Heart left ventricle (tissue), 16 donors: ENCODE results near the gene CFAP54. TPM values are rescaled to one million over a fixed set of nuclear protein-coding genes. Genes with fewer than 3 reads are reported as not detected.
"Not testable (repeated sequence)": the region's sequence is repeated elsewhere in the genome, so short reads cannot be mapped to it uniquely, and the experiment has no call there.

Experiments used
- ATAC-seq, 4 donors: fragments of 200-7000 bp; cut with Tn5 transposase; one replicate each; pipeline ENCODE4 v1.9.1; 2020 to 2022; ENCODE audit warnings: moderate library complexity in 4 of 4, mild to moderate bottlenecking in 3 of 4, moderate number of reproducible peaks in 1 of 4
- DNase-seq, 5 donors: peaks; one replicate each; pipeline ENCODE4 v3.0.0-alpha.2; 2020
- H3K27ac ChIP-seq, 12 donors: fragments of 200-600 bp; sonication (generic) in 4 of 12; one replicate each; pipeline versions ENCODE4 v1.5.0 to v1.8.0; 2016 to 2022; ENCODE audit warnings: mild to moderate bottlenecking in 2 of 12
- H3K27me3 ChIP-seq, 9 donors: fragments of 200-600 bp; sonication (generic) in 2 of 9; one replicate each; pipeline versions ENCODE4 v1.5.1 to v1.8.0; 2016 to 2022; ENCODE audit warnings: mild to moderate bottlenecking in 3 of 9
- H3K36me3 ChIP-seq, 9 donors: fragments of 200-600 bp; sonication (generic) in 2 of 9; one replicate each; pipeline versions ENCODE4 v1.5.0 to v1.8.0; 2018 to 2022; ENCODE audit warnings: mild to moderate bottlenecking in 2 of 9
- H3K4me1 ChIP-seq, 12 donors: fragments of 200-600 bp; sonication (generic) in 4 of 12; one replicate each; pipeline versions ENCODE4 v1.5.0 to v1.8.0; 2016 to 2022; ENCODE audit warnings: mild to moderate bottlenecking in 3 of 12
- H3K4me3 ChIP-seq, 12 donors: fragments of 200-600 bp; sonication (generic) in 4 of 12; one replicate each; pipeline versions ENCODE4 v1.5.0 to v1.8.0; 2017 to 2022; ENCODE audit warnings: mild to moderate bottlenecking in 9 of 12, moderate library complexity in 4 of 12
- H3K9me3 ChIP-seq, 12 donors: fragments of 200-600 bp; sonication (generic) in 4 of 12; one replicate each; pipeline versions ENCODE4 v1.5.0 to v1.8.0; 2016 to 2022; ENCODE audit warnings: mild to moderate bottlenecking in 1 of 12
- CTCF ChIP-seq, 12 donors: fragments of 200-600 bp; sonication (generic) in 4 of 12; IDR thresholded peaks; one replicate each; pipeline versions ENCODE4 v1.5.0 to v1.8.0; 2018 to 2022; ENCODE audit warnings: antibody characterized with exemption in 12 of 12, mild to moderate bottlenecking in 5 of 12
- POLR2A ChIP-seq, 2 donors: fragments of 450-650 bp; IDR thresholded peaks; one replicate each; pipeline ENCODE4 v1.6.1; 2017; ENCODE audit warnings: antibody characterized with exemption in 2 of 2, mild to moderate bottlenecking in 2 of 2, moderate library complexity in 2 of 2
- WGBS, 4 donors: extraction: QIAGEN DNeasy Blood & Tissue Kit in 2 of 4; methylation state at CpG; one replicate each; pipeline versions ENCODE4 v1.1.5 to v1.1.7; 2013 to 2018; 5-methylcytosine and 5-hydroxymethylcytosine counted together
- intact Hi-C, 10 donors: fragments of 100-400 bp; cut with DNase I; formaldehyde crosslinking; loops; one replicate each; pipeline versions ENCODE4 v1.11.1 to v1.14.2; 2022
- polyA plus RNA-seq, 2 donors: library from polyadenylated mRNA; stranded (reverse); fragments of 200-250 nt; gene quantifications; one replicate each; pipeline ENCODE4 v1.2.3, GENCODE V29; 2013
- total RNA-seq, 9 donors: library from RNA; depleted of rRNA in 2 of 9; stranded (reverse); fragments of >200 nt in 2 of 9; fragmentation: NEBNext Ultra II Directional in 3 of 9; extraction: Animal tissue kit (Norgen Biotek cat#: 25700) in 3 of 9; gene quantifications; one replicate each; pipeline versions ENCODE4 v1.1.0 to v1.2.4, GENCODE V29; 2016 to 2023
- donor health status: ischemic (EF 13 %, LVEDD 7.1; RV severe dilation, severe dysfunction).
- donor health status: healthy with polysubstance abuse.
- donor health status: DM: no; HTN: yes; CAD: no.
- donor health status: DM: no; HTN: no; CAD: no.
- donor health status: ischemic (EF 25% LVEDD 6.9; RV normal size, moderate dysfunction).
- donor health status: ischemic (EF 25% LVEDD 5.7; RV mildly dilated, moderate dysfunction).
- donor health status: healthy.
- donor health status: DM: yes; HTN: yes; CAD: no.
- donor health status: ischemic (EF 35%, LVEDD 5.7; RV mildly dilated, moderate dysfunction).
- donor health status: nonischemic (EF 11% LVEDD 7.7; RV severe dilation, severe dysfunction).
- donor health status: DM: yes; HTN: yes; CAD: no.
- donor health status: PGD.
- donor health status: ischemic (EF 29% LVEDD 5.4; RV normal size, mild dysfunction).
- donor health status: nonischemic (EF 23%, LVEDD 6.1; RV moderate dilation, normal function).

CFAP54 gene
- total and polyA plus RNA-seq, 11 donors = 0.07 to 0.79 (median 0.13) TPM; not detected in 1

DNA sequence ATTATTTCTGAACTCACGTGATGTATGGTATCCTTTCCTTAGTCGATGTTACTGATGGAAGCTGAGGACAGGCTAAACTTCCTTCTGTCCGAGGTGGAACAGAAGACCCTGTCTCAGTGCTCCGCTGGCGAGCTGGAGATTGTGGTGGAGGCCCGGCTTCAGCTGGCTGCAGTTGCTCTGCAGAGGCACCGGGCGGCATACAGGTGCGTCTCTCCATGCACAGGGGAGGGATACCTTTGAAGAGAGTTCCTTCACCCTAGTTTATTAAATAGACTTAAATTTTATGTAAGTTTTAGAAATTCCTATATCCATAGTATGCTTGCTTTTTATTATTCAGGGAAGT, 231.0 kb downstream of the CFAP54 start:
- no peaks in the 10 kb centered on the region for H3K36me3 ChIP-seq
- no peaks in the 10 kb centered on the region for H3K27me3 ChIP-seq
- ATAC-seq (no peak), DNase-seq (peak in 1 of 5 donors; percentile 56)
- no peak for TF ChIP-seq POLR2A (IDR thresholded peaks at IDR 0.05)
- no peak for TF ChIP-seq CTCF (IDR thresholded peaks at IDR 0.05)
- no peaks in the 10 kb centered on the region for H3K9me3 ChIP-seq
- WGBS, 4 donors = 50 to 76% (median 63%) methylated on average over 9 of the region's 9 CpGs
- H3K4me1 ChIP-seq = peaks cover 0 to 13% (median 0%) of the 10 kb centered on the region in 12 donors
- H3K4me3 ChIP-seq = peak overlapping the region in 10 of 12 donors; percentile 27 to 60 (median 46)
- intact Hi-C loops = no loop called here
- H3K27ac ChIP-seq = peak overlapping the region in 4 of 12 donors; percentile 36 to 73 (median 55)

GRCh38 chr12:96729466-96729865, 240.1 kb downstream of the CFAP54 start:
- ATAC-seq, H3K27me3 ChIP-seq, intact Hi-C loops, H3K4me3 ChIP-seq, H3K36me3 ChIP-seq, H3K27ac ChIP-seq, H3K9me3 ChIP-seq, DNase-seq, H3K4me1 ChIP-seq: not testable (repeated sequence)
- WGBS, 4 donors = 80 to 94% (median 91%) methylated on average over 22 to 23 of the region's 23 CpGs

DNA sequence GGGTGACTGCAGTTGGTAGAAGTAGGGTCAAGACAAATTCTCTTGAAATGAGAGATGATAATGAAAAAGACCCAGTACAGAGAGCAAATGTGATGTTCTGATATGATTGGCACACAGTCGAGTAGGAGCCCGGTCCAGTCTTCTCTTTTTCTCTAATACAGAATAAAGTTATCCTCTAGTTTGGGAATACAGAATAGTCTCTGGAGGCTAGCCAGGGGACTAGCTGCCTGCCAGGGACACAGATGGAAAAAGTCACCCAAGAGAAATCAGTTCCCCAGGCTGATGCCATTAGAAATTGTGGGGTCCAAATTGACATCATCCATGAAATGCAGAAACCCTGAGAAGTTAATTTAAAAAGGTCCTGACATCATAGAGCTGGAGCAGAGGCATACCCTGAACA, 240.5 kb downstream of the CFAP54 start:
- no peaks in the 10 kb centered on the region for H3K4me1 ChIP-seq
- intact Hi-C loops = no loop called here
- no peaks in the 10 kb centered on the region for H3K27me3 ChIP-seq
- DNase-seq (no peak), ATAC-seq (no peak)
- WGBS, 4 donors = 80 to 84% (median 82%) methylated on average over 2 of the region's 2 CpGs
- no peak overlapping the region for H3K4me3 ChIP-seq
- TF ChIP-seq POLR2A (IDR thresholded peaks at IDR 0.05) (no peak), CTCF (IDR thresholded peaks at IDR 0.05) (no peak)
- H3K36me3 ChIP-seq = no peaks in the 10 kb centered on the region
- no peaks in the 10 kb centered on the region for H3K9me3 ChIP-seq
- no peak overlapping the region for H3K27ac ChIP-seq

DNA sequence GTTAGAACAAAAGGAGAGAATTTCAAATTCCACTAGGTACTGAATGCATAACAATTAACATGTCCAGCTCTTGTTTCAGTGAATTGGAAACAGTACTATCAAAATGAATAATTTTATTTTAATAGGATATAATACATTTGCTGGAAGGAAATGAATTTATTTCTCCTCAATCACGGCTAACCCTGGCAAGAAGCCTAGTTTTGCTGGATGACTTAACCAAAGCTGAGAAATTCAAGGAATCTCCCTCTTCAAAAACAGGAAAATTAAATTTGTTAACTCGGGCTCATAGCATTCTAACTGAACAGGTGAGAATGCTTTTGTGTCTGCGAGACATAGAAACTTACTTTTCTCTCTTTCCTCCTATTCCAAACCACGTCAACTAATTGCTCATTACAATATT, 254.2 kb downstream of the CFAP54 start:
- WGBS, 4 donors = 53 to 67% (median 60%) methylated on average over 4 of the region's 4 CpGs
- Histone ChIP-seq H3K27ac (no peak overlapping the region), H3K4me1 (no peaks in the 10 kb centered on the region), H3K27me3 (no peaks in the 10 kb centered on the region), H3K9me3 (no peaks in the 10 kb centered on the region), H3K36me3 (no peaks in the 10 kb centered on the region), H3K4me3 (no peak overlapping the region)
- intact Hi-C loops = no loop called here
- no peak for TF ChIP-seq POLR2A (IDR thresholded peaks at IDR 0.05)
- no peak for TF ChIP-seq CTCF (IDR thresholded peaks at IDR 0.05)
- DNase-seq = no peak
- ATAC-seq = no peak

DNA sequence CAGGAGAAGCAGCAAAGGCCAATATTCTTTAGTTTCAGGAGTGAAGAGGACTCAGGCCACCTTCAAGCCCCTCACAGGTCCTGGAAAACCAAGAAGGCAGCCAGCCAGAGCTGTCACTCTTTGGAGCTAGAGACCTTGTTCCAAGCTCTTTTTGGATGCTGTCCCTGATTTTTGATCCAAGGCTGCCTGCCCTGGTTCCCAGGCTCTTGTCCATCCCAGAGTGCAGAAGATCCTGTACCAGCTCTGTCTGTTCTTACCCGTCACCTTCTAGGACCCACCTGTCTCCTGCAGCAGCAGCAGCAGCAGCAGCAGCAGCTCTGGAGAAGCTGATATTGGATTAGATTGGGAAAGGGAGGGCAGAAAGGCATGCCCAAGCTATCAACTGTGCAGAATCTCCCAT, 260.6 kb downstream of the CFAP54 start:
- H3K36me3 ChIP-seq = no peaks in the 10 kb centered on the region
- 50 to 53% (median 51%) methylated on average over 1 of the region's 1 CpG for WGBS, 4 donors
- H3K27me3 ChIP-seq = no peaks in the 10 kb centered on the region
- TF ChIP-seq CTCF (IDR thresholded peaks at IDR 0.05) (no peak), POLR2A (IDR thresholded peaks at IDR 0.05) (no peak)
- intact Hi-C loops = no loop called here
- H3K4me1 ChIP-seq = no peaks in the 10 kb centered on the region
- DNase-seq = no peak
- H3K27ac ChIP-seq = no peak overlapping the region
- no peak for ATAC-seq
- H3K4me3 ChIP-seq = no peak overlapping the region
- no peaks in the 10 kb centered on the region for H3K9me3 ChIP-seq
